Measurements from ENCODE around the gene KLHL1. TPM values are rescaled to one million over a fixed set of nuclear protein-coding genes. Genes with fewer than 3 reads are reported as not detected.

The KLHL1 gene
- total and polyA plus RNA-seq, 2 of the 13 experiments (the other 11 are each of a cell fraction or from before 2014, with no cell fraction given), result 0.01 TPM; not detected in 1

GRCh38 chr13:69959046-69959445, 149.2 kb downstream of the KLHL1 start (continued):
- TF ChIP-seq HIC2 (CRISPR knock-in tag; IDR thresholded peaks at IDR 0.05; ENCODE audit: low read depth), result no peak

- Histone ChIP-seq H3K4me2 (ENCODE audit: low read depth, low read length) (no peak overlapping the region), H2AFZ (ENCODE audit: low read length) (no peak overlapping the region), H3K4me3 (replicated peaks in 1 of 3; ENCODE audit: insufficient read depth in 1 of 3, low read depth in 2 of 3, low read length in 3 of 3) (no peak overlapping the region), H3K27me3 (ENCODE audit: control insufficient read depth in 1 of 2, insufficient read depth in 2 of 2, low read length in 2 of 2) (no peaks in the 10 kb centered on the region), H3K36me3 (replicated peaks in 1 of 2; ENCODE audit: control insufficient read depth in 1 of 2, insufficient read depth in 2 of 2, low read length in 2 of 2) (no peaks in the 10 kb centered on the region), H3K9ac (ENCODE audit: insufficient read depth, low read depth, low read length) (no peak overlapping the region), H4K20me1 (ENCODE audit: insufficient read depth, low read length) (no peaks in the 10 kb centered on the region), H3K79me2 (ENCODE audit: insufficient read depth, low read length) (no peaks in the 10 kb centered on the region), H3K27ac (ENCODE audit: extremely low read length, insufficient read depth, low read length) (no peak overlapping the region), H3K9me3 (ENCODE audit: low read length) (no peaks in the 10 kb centered on the region), H3K4me1 (ENCODE audit: insufficient read depth, low read length) (no peaks in the 10 kb centered on the region)
- CTCF ChIA-PET (ENCODE audit: low intra/inter-chr PET ratio, low total read pairs), result no interaction called here
- no peak for ATAC-seq
- no TSS peak for BruUV-seq (replicated peaks)
- DNase-seq (ENCODE audit: low spot score), result no peak
- WGBS (ENCODE audit: low lambda C conversion rate), result 5% methylated on average over 5 of the region's 5 CpGs
- POLR2A ChIA-PET, result no interaction called here
- in situ Hi-C loops (cut with HindIII; ENCODE audit: extremely low pct_ligation_motif_present, low pct_unique_long_range_greater_than_20kb) (no loop called here), intact Hi-C loops (cut with micrococcal nuclease; ENCODE audit: unreplicated experiment) (no loop called here)
- FAIRE-seq, result no peak
- TF ChIP-seq U2AF2 (IDR thresholded peaks at IDR 0.05; ENCODE audit: low read depth, low read length), result no peak
- TF ChIP-seq ZNF674 (CRISPR knock-in tag; IDR thresholded peaks at IDR 0.05; ENCODE audit: low read depth), result no peak
- no peak for TF ChIP-seq AGO1 (IDR thresholded peaks at IDR 0.05; ENCODE audit: low read depth, low read length, poor library complexity, severe bottlenecking)
- TF ChIP-seq ZSCAN12 (CRISPR knock-in tag; IDR thresholded peaks at IDR 0.05), result no peak
- TF ChIP-seq BHLHE40 (IDR thresholded peaks at IDR 0.05; ENCODE audit: low read length), result no peak
- TF ChIP-seq GMEB1 (CRISPR knock-in tag; IDR thresholded peaks at IDR 0.05; ENCODE audit: borderline replicate concordance), result no peak
- no peak for TF ChIP-seq ZNF124 (CRISPR knock-in tag; IDR thresholded peaks at IDR 0.05)
- TF ChIP-seq NR3C1 (CRISPR knock-in tag; IDR thresholded peaks at IDR 0.05), result no peak
- TF ChIP-seq MLXIP (CRISPR knock-in tag; IDR thresholded peaks at IDR 0.05; ENCODE audit: borderline replicate concordance), result no peak
- no peak for TF ChIP-seq NR1H2 (CRISPR knock-in tag; IDR thresholded peaks at IDR 0.05; ENCODE audit: borderline replicate concordance, low read depth)
- TF ChIP-seq PRDM4 (CRISPR knock-in tag; IDR thresholded peaks at IDR 0.05; ENCODE audit: borderline replicate concordance), result no peak
- no peak for TF ChIP-seq MTF1 (CRISPR knock-in tag; IDR thresholded peaks at IDR 0.05)
These were observed 151.4 kb downstream of the KLHL1 start for GRCh38 chr13:69956839-69957238.
